Measurements from ENCODE around the gene NELL1. TPM values are rescaled to one million over a fixed set of nuclear protein-coding genes. Genes with fewer than 3 reads are reported as not detected.

The NELL1 gene
- total and polyA plus RNA-seq, 2 donors (not counting 3 experiments of a cell fraction or from before 2014, with no cell fraction given) = not detected

GRCh38 chr11:21353425-21353824 is 684.0 kb downstream of the NELL1 start:
- BruUV-seq (replicated peaks) = no TSS peak
- H3K9me1 ChIP-seq (replicated peaks; ENCODE audit: control insufficient read depth, extremely low read depth, insufficient read depth, low read length) = no peaks in the 10 kb centered on the region
- no peaks in the 10 kb centered on the region for H3K79me2 ChIP-seq (ENCODE audit: control insufficient read depth, insufficient read depth, low read length)
- CTCF ChIA-PET = no interaction called here
- peaks cover 3% of the 10 kb centered on the region for H3K9me3 ChIP-seq (replicated peaks; ENCODE audit: control insufficient read depth, insufficient read depth, low read length)
- H3K27me3 ChIP-seq (ENCODE audit: control insufficient read depth in 2 of 2, insufficient read depth in 2 of 2, low read length in 2 of 2) = no peaks in the 10 kb centered on the region
- FAIRE-seq = no peak
- H3K36me3 ChIP-seq (ENCODE audit: control insufficient read depth in 2 of 2, extremely low read depth in 1 of 2, insufficient read depth in 2 of 2, low read length in 2 of 2) = no peaks in the 10 kb centered on the region
- no peak for DNase-seq (ENCODE audit: low read depth, low spot score)
- H3K9ac ChIP-seq (replicated peaks; ENCODE audit: extremely low read depth, insufficient read depth, low read length) = no peak overlapping the region
- no peak overlapping the region for H3K27ac ChIP-seq (ENCODE audit: insufficient read depth, low read depth, low read length)
- H2AFZ ChIP-seq (ENCODE audit: low read depth, low read length) = no peak overlapping the region
- no peaks in the 10 kb centered on the region for H3K4me1 ChIP-seq (ENCODE audit: control insufficient read depth, extremely low read depth, insufficient read depth, low read length)
- H4K20me1 ChIP-seq (replicated peaks; ENCODE audit: control insufficient read depth, extremely low read depth, insufficient read depth, low read length) = no peaks in the 10 kb centered on the region
- no peak overlapping the region for H3K4me2 ChIP-seq (ENCODE audit: insufficient read depth, low read length)
- POLR2A ChIA-PET = no interaction called here
- TF ChIP-seq JUN (IDR thresholded peaks at IDR 0.05; ENCODE audit: borderline replicate concordance, insufficient read depth, insufficient read length, low read depth) (no peak), CTCF (IDR thresholded peaks at IDR 0.05; ENCODE audit: extremely low read depth in 1 of 2, insufficient read depth in 1 of 2, low read depth in 1 of 2, low read length in 2 of 2) (no peak), EZH2 (IDR thresholded peaks at IDR 0.05; ENCODE audit: borderline replicate concordance, low read depth, low read length, severe bottlenecking) (no peak), GATA2 (IDR thresholded peaks at IDR 0.05; ENCODE audit: insufficient read depth, insufficient read length, low read depth, low read length) (no peak), FOS (IDR thresholded peaks at IDR 0.05; ENCODE audit: borderline replicate concordance, insufficient read depth, low read length) (no peak)
- TF ChIP-seq, protein P1, sequence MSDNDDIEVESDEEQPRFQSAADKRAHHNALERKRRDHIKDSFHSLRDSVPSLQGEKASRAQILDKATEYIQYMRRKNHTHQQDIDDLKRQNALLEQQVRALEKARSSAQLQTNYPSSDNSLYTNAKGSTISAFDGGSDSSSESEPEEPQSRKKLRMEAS (IDR thresholded peaks at IDR 0.05; ENCODE audit: insufficient read depth, insufficient read length) = no peak
- intact Hi-C loops (cut with micrococcal nuclease) = no loop called here
- dilution Hi-C loops (cut with MboI; ENCODE audit: extremely low pct_ligation_motif_present, low sequenced_read_pairs) = no loop called here
- no peak overlapping the region for H3K4me3 ChIP-seq (replicated peaks in 1 of 3; ENCODE audit: insufficient read depth in 1 of 3, low read depth in 1 of 3, low read length in 3 of 3)

Measured in endothelial cell of umbilical vein (primary cell).